ENCODE results near the gene MAIP1. TPM values are rescaled to one million over a fixed set of nuclear protein-coding genes. Genes with fewer than 3 reads are reported as not detected.

The MAIP1 gene
- total RNA-seq, 4 donors from 2014 or later = 8.3 to 28.1 (median 14.7) TPM

- Histone ChIP-seq H3K4me1 (no peaks in the 10 kb centered on the region), H3K4me3 (no peak overlapping the region), H3K27ac (replicated peaks in 1 of 4) (no peak overlapping the region), H3K27me3 (no peaks in the 10 kb centered on the region), H3K36me3 (peaks cover 13 to 86% (median 49%) of the 10 kb centered on the region in 4 donors), H3K9me3 (no peaks in the 10 kb centered on the region)
- WGBS = 90% methylated on average over 4 of the region's 4 CpGs
- TF ChIP-seq EP300 (IDR thresholded peaks at IDR 0.05) (no peak), POLR2AphosphoS5 (IDR thresholded peaks at IDR 0.05) (no peak), CTCF (IDR thresholded peaks at IDR 0.05) (no peak), POLR2A (IDR thresholded peaks at IDR 0.05; ENCODE audit: low read depth) (no peak)
- intact Hi-C loops (cut with DNase I) = no loop called here
- no peak for DNase-seq (ENCODE audit: extremely low spot score)
These were observed 12.0 kb upstream of the MAIP1 start for GRCh38 chr2:199943373-199943772.

GRCh38 chr2:199946196-199946595 is 9.2 kb upstream of the MAIP1 start:
- 87% methylated on average over 1 of the region's 1 CpG for WGBS
- TF ChIP-seq CTCF (IDR thresholded peaks at IDR 0.05) (no peak), EP300 (IDR thresholded peaks at IDR 0.05) (no peak), POLR2AphosphoS5 (IDR thresholded peaks at IDR 0.05) (no peak), POLR2A (IDR thresholded peaks at IDR 0.05; ENCODE audit: low read depth) (no peak)
- Histone ChIP-seq H3K27me3 (no peaks in the 10 kb centered on the region), H3K9me3 (no peaks in the 10 kb centered on the region), H3K4me3 (no peak overlapping the region), H3K27ac (replicated peaks in 1 of 4) (no peak overlapping the region), H3K36me3 (peaks cover 7 to 82% (median 37%) of the 10 kb centered on the region in 4 donors), H3K4me1 (no peaks in the 10 kb centered on the region)
- intact Hi-C loops (cut with DNase I) = no loop called here
- DNase-seq (ENCODE audit: extremely low spot score) = no peak

- no peak overlapping the region for H3K4me3 ChIP-seq
- intact Hi-C loops (cut with DNase I) = no loop called here
- no peaks in the 10 kb centered on the region for H3K4me1 ChIP-seq
- no peaks in the 10 kb centered on the region for H3K27me3 ChIP-seq
- H3K27ac ChIP-seq (replicated peaks in 1 of 4) = no peak overlapping the region
- H3K9me3 ChIP-seq = no peaks in the 10 kb centered on the region
- H3K36me3 ChIP-seq = peaks cover 5 to 75% (median 37%) of the 10 kb centered on the region in 4 donors
- no peak for TF ChIP-seq EP300 (IDR thresholded peaks at IDR 0.05)
- no peak for TF ChIP-seq CTCF (IDR thresholded peaks at IDR 0.05)
- no peak for TF ChIP-seq POLR2AphosphoS5 (IDR thresholded peaks at IDR 0.05)
- TF ChIP-seq POLR2A (IDR thresholded peaks at IDR 0.05; ENCODE audit: low read depth) = no peak
- DNase-seq (ENCODE audit: extremely low spot score) = no peak
These were observed 8.5 kb upstream of the MAIP1 start for GRCh38 chr2:199946836-199947235.

- H3K27me3 ChIP-seq = no peaks in the 10 kb centered on the region
- intact Hi-C loops (cut with DNase I) = no loop called here
- 92% methylated on average over 5 of the region's 5 CpGs for WGBS
- no peaks in the 10 kb centered on the region for H3K9me3 ChIP-seq
- no peak for TF ChIP-seq POLR2AphosphoS5 (IDR thresholded peaks at IDR 0.05)
- no peak for TF ChIP-seq CTCF (IDR thresholded peaks at IDR 0.05)
- no peak for TF ChIP-seq POLR2A (IDR thresholded peaks at IDR 0.05; ENCODE audit: low read depth)
- no peak for TF ChIP-seq EP300 (IDR thresholded peaks at IDR 0.05)
- peaks cover 5 to 40% (median 25%) of the 10 kb centered on the region in 4 donors for H3K36me3 ChIP-seq
- H3K27ac ChIP-seq (replicated peaks in 1 of 4) = no peak overlapping the region
- H3K4me1 ChIP-seq = peaks cover 10 to 24% (median 22%) of the 10 kb centered on the region in 4 donors
- no peak for DNase-seq (ENCODE audit: extremely low spot score)
- H3K4me3 ChIP-seq = no peak overlapping the region
These were observed 5.0 kb upstream of the MAIP1 start for GRCh38 chr2:199950396-199950795.

GRCh38 chr2:199951023-199951422 is 4.4 kb upstream of the MAIP1 start:
- Histone ChIP-seq H3K27ac (replicated peaks in 1 of 4) (no peak overlapping the region), H3K9me3 (no peaks in the 10 kb centered on the region), H3K36me3 (peaks cover 5 to 33% (median 19%) of the 10 kb centered on the region in 4 donors), H3K4me1 (peaks cover 10 to 24% (median 22%) of the 10 kb centered on the region in 4 donors), H3K4me3 (no peak overlapping the region), H3K27me3 (no peaks in the 10 kb centered on the region)
- no peak for DNase-seq (ENCODE audit: extremely low spot score)
- TF ChIP-seq POLR2AphosphoS5 (IDR thresholded peaks at IDR 0.05) (no peak), EP300 (IDR thresholded peaks at IDR 0.05) (no peak), POLR2A (IDR thresholded peaks at IDR 0.05; ENCODE audit: low read depth) (no peak), CTCF (IDR thresholded peaks at IDR 0.05) (no peak)
- intact Hi-C loops (cut with DNase I) = no loop called here
- WGBS = 67% methylated on average over 1 of the region's 1 CpG

All from esophagus muscularis mucosa (tissue), 4 donors.